Breast epithelium (tissue), 4 donors: Measurements from ENCODE around the gene PTDSS2. TPM values are rescaled to one million over a fixed set of nuclear protein-coding genes. Genes with fewer than 3 reads are reported as not detected.
"Not testable (repeated sequence)": the region's sequence is repeated elsewhere in the genome, so short reads cannot be mapped to it uniquely, and the experiment has no call there.

ENCODE experiments used
- DNase-seq, 2 donors: peaks; one replicate each; pipeline ENCODE4 v3.0.0-alpha.2; 2019; ENCODE audit warnings: low spot score in 2 of 2
- H3K27ac ChIP-seq, 2 donors: fragments of 200-600 bp; sonication (generic) in 1 of 2; one replicate each; pipeline ENCODE4 v1.5.1; 2016 to 2019; ENCODE audit warnings: mild to moderate bottlenecking in 1 of 2
- H3K27me3 ChIP-seq, 2 donors: fragments of 200-600 bp; sonication (generic) in 1 of 2; one replicate each; pipeline versions ENCODE4 v1.5.1 to v1.6.0; 2017 to 2019; ENCODE audit warnings: control low read depth in 1 of 2, mild to moderate bottlenecking in 1 of 2
- H3K36me3 ChIP-seq: fragments of 200-600 bp; one replicate; pipeline ENCODE4 v1.5.1; 2019
- H3K4me1 ChIP-seq, 2 donors: fragments of 200-600 bp; sonication (generic); one replicate each; pipeline ENCODE4 v1.5.1; 2016 to 2019; ENCODE audit warnings: control low read depth in 1 of 2
- H3K4me3 ChIP-seq, 3 donors: fragments of 200-600 bp; sonication (generic); 1 replicate in 2 of 3; 2 replicates in 1 of 3; pipeline ENCODE4 v1.5.1; 2016 to 2019; ENCODE audit warnings: mild to moderate bottlenecking in 3 of 3, moderate library complexity in 2 of 3
- H3K9me3 ChIP-seq, 2 donors: fragments of 200-600 bp; sonication (generic) in 1 of 2; one replicate each; pipeline ENCODE4 v1.5.1; 2016 to 2019; ENCODE audit warnings: control low read depth in 1 of 2
- POLR2A ChIP-seq: fragments of 450-650 bp; IDR thresholded peaks from one replicate; pipeline ENCODE4 v1.6.1; 2016; ENCODE audit warnings: antibody characterized with exemption, mild to moderate bottlenecking, moderate library complexity
- POLR2AphosphoS5 ChIP-seq, 3 donors: sonication (generic); formaldehyde crosslinking; IDR thresholded peaks; one replicate each; pipeline ENCODE4 v1.6.1; 2017; ENCODE audit warnings: antibody characterized with exemption in 3 of 3
- intact Hi-C: fragments of 100-400 bp; cut with DNase I; formaldehyde crosslinking; loops from one replicate; pipeline ENCODE4 v1.15.1; 2023; ENCODE audit warnings: low total_unique reads
- total RNA-seq, 3 donors: library from RNA; depleted of rRNA; stranded (reverse); fragments of >200 nt; gene quantifications; one replicate each; pipeline ENCODE4 v1.1.0, GENCODE V29; 2016
- TF ChIP-seq, protein P1 (sequence below), 3 donors: fragments of 450-650 bp; IDR thresholded peaks; one replicate each; pipeline ENCODE4 v1.5.1; 2016 to 2017; ENCODE audit warnings: antibody characterized with exemption in 3 of 3, mild to moderate bottlenecking in 3 of 3, moderate library complexity in 3 of 3

Gene PTDSS2
- total RNA-seq, 3 donors from 2014 or later: 23.8 to 53.7 (median 33.1) TPM

- no peak overlapping the region for H3K27ac ChIP-seq
- no peak for TF ChIP-seq POLR2AphosphoS5 (IDR thresholded peaks at IDR 0.05)
- H3K4me1 ChIP-seq: peaks cover 0 to 8% of the 10 kb centered on the region in 2 donors
- no peaks in the 10 kb centered on the region for H3K9me3 ChIP-seq
- H3K4me3 ChIP-seq: no peak overlapping the region
- intact Hi-C loops: loop anchor here (5.0 kb wide), 1 partner anchor 1732 kb away; no protein-coding TSS in a partner anchor
- DNase-seq: no peak
- no peaks in the 10 kb centered on the region for H3K36me3 ChIP-seq
- peaks cover 0 to 3% of the 10 kb centered on the region in 2 donors for H3K27me3 ChIP-seq
These were observed 29.8 kb upstream of the PTDSS2 start for GRCh38 chr11:420054-420910.

DNA sequence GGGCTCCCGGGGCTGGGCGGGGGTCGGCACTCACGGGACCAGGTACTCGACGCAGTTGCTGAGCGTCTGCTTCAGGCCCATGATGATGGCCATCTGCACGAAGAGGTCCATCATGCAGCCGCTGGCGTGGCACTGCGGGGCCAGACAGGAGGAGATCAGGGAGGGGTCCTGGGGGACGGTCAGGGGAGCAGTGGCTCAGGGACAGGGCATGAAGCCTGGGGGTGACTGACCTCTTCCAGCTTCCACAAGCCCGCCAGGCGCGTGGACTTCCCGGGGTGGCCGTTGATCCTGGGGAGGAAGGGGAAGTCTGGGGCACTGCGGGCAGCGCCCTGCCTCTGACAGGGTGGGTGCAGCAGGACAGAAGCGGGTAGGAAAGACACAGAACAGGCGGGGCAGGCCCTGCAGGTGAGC is 29.2 kb upstream of the PTDSS2 start:
- intact Hi-C loops: loop anchor here (5.0 kb wide), 1 partner anchor 1731 kb away; no protein-coding TSS in a partner anchor
- no peaks in the 10 kb centered on the region for H3K9me3 ChIP-seq
- TF ChIP-seq POLR2AphosphoS5 (IDR thresholded peaks at IDR 0.05) (no peak), POLR2A (no peak)
- TF ChIP-seq, protein P1, sequence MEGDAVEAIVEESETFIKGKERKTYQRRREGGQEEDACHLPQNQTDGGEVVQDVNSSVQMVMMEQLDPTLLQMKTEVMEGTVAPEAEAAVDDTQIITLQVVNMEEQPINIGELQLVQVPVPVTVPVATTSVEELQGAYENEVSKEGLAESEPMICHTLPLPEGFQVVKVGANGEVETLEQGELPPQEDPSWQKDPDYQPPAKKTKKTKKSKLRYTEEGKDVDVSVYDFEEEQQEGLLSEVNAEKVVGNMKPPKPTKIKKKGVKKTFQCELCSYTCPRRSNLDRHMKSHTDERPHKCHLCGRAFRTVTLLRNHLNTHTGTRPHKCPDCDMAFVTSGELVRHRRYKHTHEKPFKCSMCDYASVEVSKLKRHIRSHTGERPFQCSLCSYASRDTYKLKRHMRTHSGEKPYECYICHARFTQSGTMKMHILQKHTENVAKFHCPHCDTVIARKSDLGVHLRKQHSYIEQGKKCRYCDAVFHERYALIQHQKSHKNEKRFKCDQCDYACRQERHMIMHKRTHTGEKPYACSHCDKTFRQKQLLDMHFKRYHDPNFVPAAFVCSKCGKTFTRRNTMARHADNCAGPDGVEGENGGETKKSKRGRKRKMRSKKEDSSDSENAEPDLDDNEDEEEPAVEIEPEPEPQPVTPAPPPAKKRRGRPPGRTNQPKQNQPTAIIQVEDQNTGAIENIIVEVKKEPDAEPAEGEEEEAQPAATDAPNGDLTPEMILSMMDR (IDR thresholded peaks at IDR 0.05): no peak
- H3K4me3 ChIP-seq: no peak overlapping the region
- no peaks in the 10 kb centered on the region for H3K36me3 ChIP-seq
- peaks cover 0 to 3% of the 10 kb centered on the region in 2 donors for H3K27me3 ChIP-seq
- peaks cover 0 to 5% of the 10 kb centered on the region in 2 donors for H3K4me1 ChIP-seq
- no peak for DNase-seq
- H3K27ac ChIP-seq: no peak overlapping the region

DNA sequence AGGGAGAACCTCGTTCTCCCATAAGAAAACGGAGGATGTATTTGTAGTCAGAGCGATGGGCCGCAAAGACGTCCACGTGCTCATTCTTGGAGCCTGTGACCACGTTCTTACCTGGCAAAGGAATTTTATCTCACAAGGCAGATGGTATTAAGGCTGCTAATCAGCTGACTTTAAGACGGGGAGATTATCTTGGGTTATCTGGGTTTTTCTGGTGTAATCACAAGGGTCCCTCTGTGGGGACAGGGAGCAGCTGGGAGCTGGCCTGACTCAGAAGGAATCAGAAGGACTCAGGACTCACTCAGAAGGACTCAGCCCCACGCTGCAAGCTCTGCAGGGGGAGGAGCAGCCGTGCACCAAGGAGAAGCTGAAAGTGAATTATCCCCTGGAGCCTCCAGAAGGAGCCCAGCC is 27.8 kb upstream of the PTDSS2 start:
- intact Hi-C loops: loop anchor here (5.0 kb wide), 1 partner anchor 1730 kb away; no protein-coding TSS in a partner anchor
- H3K9me3 ChIP-seq: no peaks in the 10 kb centered on the region
- no peak overlapping the region for H3K4me3 ChIP-seq
- DNase-seq: no peak
- no peak overlapping the region for H3K27ac ChIP-seq
- H3K27me3 ChIP-seq: peaks cover 0 to 3% of the 10 kb centered on the region in 2 donors
- no peaks in the 10 kb centered on the region for H3K4me1 ChIP-seq
- TF ChIP-seq POLR2AphosphoS5 (IDR thresholded peaks at IDR 0.05) (no peak), POLR2A (no peak)
- TF ChIP-seq, protein P1 (IDR thresholded peaks at IDR 0.05): no peak
- no peaks in the 10 kb centered on the region for H3K36me3 ChIP-seq

GRCh38 chr11:424232-424631 is 25.8 kb upstream of the PTDSS2 start:
- Histone ChIP-seq H3K36me3 (no peaks in the 10 kb centered on the region), H3K27me3 (peaks cover 0 to 2% of the 10 kb centered on the region in 2 donors), H3K27ac (no peak overlapping the region), H3K4me3 (no peak overlapping the region), H3K4me1 (no peaks in the 10 kb centered on the region), H3K9me3 (no peaks in the 10 kb centered on the region)
- TF ChIP-seq, protein P1 (IDR thresholded peaks at IDR 0.05): no peak
- DNase-seq: no peak
- intact Hi-C loops: loop anchor here (5.0 kb wide), 1 partner anchor 1728 kb away; no protein-coding TSS in a partner anchor

DNA sequence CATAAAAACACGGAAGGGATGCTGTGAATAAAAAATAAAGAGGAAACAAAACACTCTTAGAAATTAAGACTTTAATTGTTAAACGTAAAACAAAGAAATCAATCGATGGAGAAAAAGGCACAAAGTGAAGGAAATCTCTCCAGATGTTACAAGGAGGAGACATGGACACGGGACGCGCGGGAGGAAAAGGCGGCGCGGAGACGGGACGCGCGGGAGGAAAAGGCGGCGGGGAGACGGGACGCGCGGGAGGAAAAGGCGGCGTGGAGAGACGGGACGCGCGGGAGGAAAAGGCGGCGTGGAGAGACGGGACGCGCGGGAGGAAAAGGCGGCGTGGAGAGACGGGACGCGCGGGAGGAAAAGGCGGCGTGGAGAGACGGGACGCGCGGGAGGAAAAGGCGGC is 25.3 kb upstream of the PTDSS2 start:
- not testable (repeated sequence) for H3K9me3 ChIP-seq, H3K27ac ChIP-seq, H3K27me3 ChIP-seq, H3K4me1 ChIP-seq, H3K36me3 ChIP-seq, H3K4me3 ChIP-seq, DNase-seq
- intact Hi-C loops: loop anchor here (5.0 kb wide), 1 partner anchor 1728 kb away; no protein-coding TSS in a partner anchor

- Histone ChIP-seq H3K9me3 (no peaks in the 10 kb centered on the region), H3K36me3 (no peaks in the 10 kb centered on the region), H3K27me3 (no peaks in the 10 kb centered on the region), H3K4me1 (no peaks in the 10 kb centered on the region), H3K27ac (no peak overlapping the region), H3K4me3 (no peak overlapping the region)
- TF ChIP-seq, protein P1 (IDR thresholded peaks at IDR 0.05): no peak
- TF ChIP-seq POLR2AphosphoS5 (IDR thresholded peaks at IDR 0.05): no peak
- TF ChIP-seq POLR2A: no peak
- intact Hi-C loops: no loop called here
- DNase-seq: no peak
These were observed 24.8 kb upstream of the PTDSS2 start for GRCh38 chr11:425301-425700.
